ENCODE results near the gene PLEKHA4. TPM values are rescaled to one million over a fixed set of nuclear protein-coding genes. Genes with fewer than 3 reads are reported as not detected.

PLEKHA4 gene
- total and polyA plus RNA-seq, 2 of the 13 experiments (the other 11 are each of a cell fraction or from before 2014, with no cell fraction given), result 4.8 to 6.0 TPM

GRCh38 chr19:48899781-48900476 lies 31.5 kb upstream of the PLEKHA4 start, which contains the start of gene NUCB1 (continued):
- TF ChIP-seq AFF4 (CRISPR knock-in tag; IDR thresholded peaks at IDR 0.05), result no peak
- TF ChIP-seq ZFP82 (CRISPR knock-in tag; IDR thresholded peaks at IDR 0.05; ENCODE audit: borderline replicate concordance), result no peak
- peak; percentile 94 for TF ChIP-seq SP4 (CRISPR knock-in tag; IDR thresholded peaks at IDR 0.05)
- TF ChIP-seq SOX6 (IDR thresholded peaks at IDR 0.05), result no peak
- peak; percentile 41; the same call in 1 of the 2 replicates for TF ChIP-seq SOX6 (CRISPR knock-in tag; IDR thresholded peaks at IDR 0.05)
- TF ChIP-seq ZFAT (CRISPR knock-in tag; conservative IDR thresholded peaks at IDR 0.05), result 0 out of 2 replicates have a peak, but pooled peaks have one; percentile 59
- TF ChIP-seq NBN (conservative IDR thresholded peaks at IDR 0.05), result no peak
- no peak for TF ChIP-seq ZNF296 (CRISPR knock-in tag; conservative IDR thresholded peaks at IDR 0.05)
- TF ChIP-seq CSRNP1 (CRISPR knock-in tag; IDR thresholded peaks at IDR 0.05), result 0 out of 2 replicates have a peak, but pooled peaks have one; percentile 54
- no peak for TF ChIP-seq DR1 (CRISPR knock-in tag; IDR thresholded peaks at IDR 0.05)
- TF ChIP-seq LCORL (IDR thresholded peaks at IDR 0.05), result no peak
- TF ChIP-seq LCORL (CRISPR knock-in tag; IDR thresholded peaks at IDR 0.05), result peak; percentile 47; the same call in 1 of the 2 replicates
- TF ChIP-seq, protein P1, sequence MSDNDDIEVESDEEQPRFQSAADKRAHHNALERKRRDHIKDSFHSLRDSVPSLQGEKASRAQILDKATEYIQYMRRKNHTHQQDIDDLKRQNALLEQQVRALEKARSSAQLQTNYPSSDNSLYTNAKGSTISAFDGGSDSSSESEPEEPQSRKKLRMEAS (IDR thresholded peaks at IDR 0.05), result peak; percentile 74
- 0 out of 2 replicates have a peak, but pooled peaks have one; percentile 54 for TF ChIP-seq ZNF343 (CRISPR knock-in tag; IDR thresholded peaks at IDR 0.05)
- TF ChIP-seq GABPB1 (CRISPR knock-in tag; IDR thresholded peaks at IDR 0.05), result peak; percentile 93
- TF ChIP-seq MTA1 (CRISPR knock-in tag; IDR thresholded peaks at IDR 0.05; ENCODE audit: borderline replicate concordance), result 0 out of 2 replicates have a peak, but pooled peaks have one; percentile 32
- peak; percentile 61 for TF ChIP-seq SALL1 (CRISPR knock-in tag; IDR thresholded peaks at IDR 0.05)
- TF ChIP-seq AKNA (CRISPR knock-in tag; IDR thresholded peaks at IDR 0.05; ENCODE audit: borderline replicate concordance), result 0 out of 2 replicates have a peak, but pooled peaks have one; percentile 50
- TF ChIP-seq ZNF501 (CRISPR knock-in tag; IDR thresholded peaks at IDR 0.05), result peak; percentile 74; the same call in 1 of the 2 replicates
- no peak for TF ChIP-seq TBX3 (IDR thresholded peaks at IDR 0.05; ENCODE audit: borderline replicate concordance)
